Body of pancreas (tissue), 4 donors: ENCODE data around the gene CACNA1S.

Source experiments
- CTCF ChIP-seq, 7 experiments: fragments of 450-650 bp in 4 of 7; fragments of 200-600 bp in 3 of 7; sonication (generic) in 3 of 7; IDR thresholded peaks; one replicate each; pipeline ENCODE4 v1.5.1; 2016 to 2019; ENCODE audit warnings: antibody characterized with exemption in 7 of 7
- POLR2A ChIP-seq, 3 donors: fragments of 450-650 bp; IDR thresholded peaks; one replicate each; pipeline ENCODE4 v1.6.1; 2016; ENCODE audit warnings: antibody characterized with exemption in 3 of 3, mild to moderate bottlenecking in 2 of 3

GRCh38 chr1:201145816-201146215 lies 33.6 kb upstream of the CACNA1S start:
- no peak for TF ChIP-seq CTCF (IDR thresholded peaks at IDR 0.05)
- TF ChIP-seq POLR2A (IDR thresholded peaks at IDR 0.05) = no peak
